ENCODE results near the gene GCNT3. TPM values are rescaled to one million over a fixed set of nuclear protein-coding genes. Genes with fewer than 3 reads are reported as not detected.

GCNT3 gene
- total and polyA plus RNA-seq, 7 donors = 0.01 to 0.53 (median 0.08) TPM; not detected in 4

DNA sequence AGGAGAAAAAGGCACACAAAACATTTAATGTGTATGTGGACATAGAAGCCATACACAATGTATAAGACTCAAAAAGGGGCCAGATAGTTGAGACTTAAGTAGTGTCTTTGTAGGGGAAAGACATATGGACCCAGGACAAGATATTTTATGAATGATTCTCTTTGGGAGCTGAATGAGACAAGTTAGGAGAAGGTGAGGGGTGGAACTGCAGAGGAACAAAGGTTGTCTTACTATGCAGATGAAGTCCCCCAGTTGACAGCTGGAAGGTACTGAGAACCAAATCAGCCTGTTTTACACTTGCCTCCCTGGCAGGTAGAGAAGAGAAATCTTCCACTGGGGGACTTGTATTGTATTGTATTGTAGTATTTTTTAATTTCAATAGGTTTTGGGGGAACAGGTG, 14.9 kb upstream of the GCNT3 start:
- H3K36me3 ChIP-seq (ENCODE audit: insufficient read depth in 1 of 2, low read depth in 1 of 2) = no peaks in the 10 kb centered on the region
- TF ChIP-seq, protein P1, sequence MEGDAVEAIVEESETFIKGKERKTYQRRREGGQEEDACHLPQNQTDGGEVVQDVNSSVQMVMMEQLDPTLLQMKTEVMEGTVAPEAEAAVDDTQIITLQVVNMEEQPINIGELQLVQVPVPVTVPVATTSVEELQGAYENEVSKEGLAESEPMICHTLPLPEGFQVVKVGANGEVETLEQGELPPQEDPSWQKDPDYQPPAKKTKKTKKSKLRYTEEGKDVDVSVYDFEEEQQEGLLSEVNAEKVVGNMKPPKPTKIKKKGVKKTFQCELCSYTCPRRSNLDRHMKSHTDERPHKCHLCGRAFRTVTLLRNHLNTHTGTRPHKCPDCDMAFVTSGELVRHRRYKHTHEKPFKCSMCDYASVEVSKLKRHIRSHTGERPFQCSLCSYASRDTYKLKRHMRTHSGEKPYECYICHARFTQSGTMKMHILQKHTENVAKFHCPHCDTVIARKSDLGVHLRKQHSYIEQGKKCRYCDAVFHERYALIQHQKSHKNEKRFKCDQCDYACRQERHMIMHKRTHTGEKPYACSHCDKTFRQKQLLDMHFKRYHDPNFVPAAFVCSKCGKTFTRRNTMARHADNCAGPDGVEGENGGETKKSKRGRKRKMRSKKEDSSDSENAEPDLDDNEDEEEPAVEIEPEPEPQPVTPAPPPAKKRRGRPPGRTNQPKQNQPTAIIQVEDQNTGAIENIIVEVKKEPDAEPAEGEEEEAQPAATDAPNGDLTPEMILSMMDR (IDR thresholded peaks at IDR 0.05) = no peak
- intact Hi-C loops (cut with DNase I) = no loop called here
- ATAC-seq (no peak), DNase-seq (no peak)
- H3K9me3 ChIP-seq = no peaks in the 10 kb centered on the region
- no peaks in the 10 kb centered on the region for H3K4me1 ChIP-seq
- H3K27me3 ChIP-seq (ENCODE audit: insufficient read depth in 3 of 3, low read length in 2 of 3) = no peaks in the 10 kb centered on the region
- no peak overlapping the region for H3K27ac ChIP-seq
- no peak overlapping the region for H3K4me3 ChIP-seq

DNA sequence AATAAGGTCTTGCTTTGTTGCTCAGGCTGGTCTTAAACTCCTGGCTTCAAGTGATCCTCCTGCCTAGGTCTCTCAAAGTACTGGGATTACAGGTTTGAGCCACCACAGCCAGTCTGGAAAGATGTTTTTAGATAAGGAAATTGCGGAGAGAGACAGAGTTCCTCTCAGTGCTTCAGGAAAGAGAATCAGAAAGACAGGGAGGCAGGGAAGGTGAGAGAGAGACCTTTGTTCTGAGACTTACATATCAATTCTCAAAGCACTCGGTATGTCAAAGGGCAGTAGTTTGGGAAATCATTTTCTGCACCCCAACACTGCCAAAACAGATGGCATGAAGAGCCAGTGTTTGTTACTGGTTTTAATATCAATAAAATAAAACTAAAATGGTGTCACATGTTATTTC, 13.1 kb upstream of the GCNT3 start:
- H3K36me3 ChIP-seq (ENCODE audit: insufficient read depth in 1 of 2, low read depth in 1 of 2) = no peaks in the 10 kb centered on the region
- 72 to 91% (median 84%) methylated on average over 2 of the region's 2 CpGs for WGBS, 3 donors
- H3K27me3 ChIP-seq (ENCODE audit: insufficient read depth in 3 of 3, low read length in 2 of 3) = no peaks in the 10 kb centered on the region
- TF ChIP-seq, protein P1 (IDR thresholded peaks at IDR 0.05) = no peak
- no peak overlapping the region for H3K27ac ChIP-seq
- no peaks in the 10 kb centered on the region for H3K9me3 ChIP-seq
- no peak for DNase-seq
- H3K4me3 ChIP-seq = no peak overlapping the region
- intact Hi-C loops (cut with DNase I) = no loop called here
- no peak for ATAC-seq
- no peaks in the 10 kb centered on the region for H3K4me1 ChIP-seq

- intact Hi-C loops (cut with DNase I) = no loop called here
- Histone ChIP-seq H3K4me1 (no peaks in the 10 kb centered on the region), H3K27ac (no peak overlapping the region), H3K36me3 (ENCODE audit: insufficient read depth in 1 of 2, low read depth in 1 of 2) (no peaks in the 10 kb centered on the region), H3K9me3 (no peaks in the 10 kb centered on the region), H3K4me3 (no peak overlapping the region), H3K27me3 (ENCODE audit: insufficient read depth in 3 of 3, low read length in 2 of 3) (peaks cover 0 to 6% (median 3%) of the 10 kb centered on the region in 3 donors)
- ATAC-seq = no peak
- TF ChIP-seq, protein P1 (IDR thresholded peaks at IDR 0.05) = no peak
- DNase-seq = no peak
- WGBS, 3 donors = 81 to 96% (median 81%) methylated on average over 5 of the region's 5 CpGs
Measured at GRCh38 chr15:59605994-59606393, 5.6 kb upstream of the GCNT3 start.

DNA sequence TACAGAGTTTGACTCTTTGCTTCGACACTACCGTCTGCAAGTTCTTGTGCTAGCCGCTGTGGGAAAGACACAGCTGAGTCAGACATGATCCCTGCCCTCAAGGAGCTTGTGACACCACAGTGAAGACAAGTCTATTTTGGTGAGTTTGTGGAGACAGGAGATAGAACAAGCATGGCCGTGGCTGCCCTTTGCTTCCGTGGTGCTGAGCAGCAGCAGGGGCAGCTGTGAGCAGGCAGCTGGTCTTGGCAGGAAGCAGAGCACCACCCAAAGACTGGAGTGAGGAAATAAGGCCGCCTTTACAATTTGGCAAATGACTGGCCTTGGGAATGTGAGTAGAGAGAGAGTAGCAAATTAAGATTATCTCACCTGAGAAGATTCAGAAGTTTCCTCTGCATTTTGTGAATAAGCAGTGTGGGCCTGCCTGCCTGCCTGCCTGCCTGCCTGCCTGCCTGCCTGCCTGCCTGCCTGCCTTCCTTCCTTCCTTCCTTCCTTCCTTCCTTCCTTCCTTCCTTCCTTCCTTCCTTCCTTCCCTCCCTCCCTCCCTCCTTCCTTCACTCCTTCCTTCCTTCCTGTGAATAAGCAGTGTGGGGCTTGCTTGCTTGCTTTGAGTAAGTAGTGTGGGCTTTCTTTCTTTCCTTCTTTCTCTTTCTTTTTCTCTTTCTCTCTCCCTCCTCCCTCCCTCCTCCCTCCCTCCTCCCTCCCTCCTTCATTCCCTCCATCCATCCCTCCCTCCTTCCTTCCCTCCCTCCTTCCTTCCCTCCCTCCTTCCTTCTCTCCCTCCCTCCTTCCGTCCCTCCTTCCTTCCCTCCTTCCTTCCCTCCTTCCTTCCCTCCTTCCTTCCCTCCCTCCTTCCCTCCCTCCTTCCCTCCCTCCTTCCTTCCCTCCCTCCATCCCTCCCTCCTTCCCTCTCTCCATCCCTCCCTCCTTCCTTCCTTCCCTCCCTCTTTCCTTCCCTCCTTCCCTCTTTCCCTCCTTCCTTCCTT, 1.6 kb upstream of the GCNT3 start:
- Histone ChIP-seq H3K4me1 (no peaks in the 10 kb centered on the region), H3K4me3 (no peak overlapping the region), H3K9me3 (no peaks in the 10 kb centered on the region), H3K27ac (no peak overlapping the region), H3K27me3 (ENCODE audit: insufficient read depth in 3 of 3, low read length in 2 of 3) (peaks cover 0 to 6% (median 3%) of the 10 kb centered on the region in 3 donors), H3K36me3 (ENCODE audit: insufficient read depth in 1 of 2, low read depth in 1 of 2) (no peaks in the 10 kb centered on the region)
- intact Hi-C loops (cut with DNase I) = no loop called here
- TF ChIP-seq, protein P1 (IDR thresholded peaks at IDR 0.05) = no peak
- ATAC-seq (no peak), DNase-seq (no peak)
- 57 to 65% (median 61%) methylated on average over 6 to 7 of the region's 7 CpGs for WGBS, 3 donors
